ENCODE measurements around the gene LTBP1. TPM values are rescaled to one million over a fixed set of nuclear protein-coding genes. Genes with fewer than 3 reads are reported as not detected.

The LTBP1 gene
- total RNA-seq, 3 donors from 2014 or later (not counting 1 experiment from before 2014, with no cell fraction given), result 1.7 to 4.7 (median 3.5) TPM

DNA sequence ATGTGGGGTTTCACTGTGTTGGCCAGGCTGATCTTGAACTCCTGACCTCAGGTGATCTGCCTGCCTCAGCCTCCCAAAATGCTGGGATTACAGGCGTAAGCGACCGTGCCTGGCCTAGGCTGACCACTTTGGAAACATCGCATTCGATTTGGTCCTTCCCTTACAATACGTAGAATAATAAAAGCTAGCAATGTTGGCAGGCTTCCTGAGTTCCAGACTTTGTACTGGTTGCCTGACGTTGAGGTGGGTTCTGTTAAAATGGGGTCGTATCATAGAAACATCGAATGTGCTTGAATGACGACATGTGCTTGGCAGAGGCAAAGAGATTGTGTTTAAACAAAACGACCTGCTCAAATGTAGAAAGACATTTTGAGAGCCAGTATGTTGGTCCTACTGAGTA is 56.1 kb downstream of the LTBP1 start:
- intact Hi-C loops (cut with micrococcal nuclease), result no loop called here
- Mint-ChIP-seq H3K4me1 (no peaks in the 10 kb centered on the region), H3K4me3 (no peak overlapping the region), H3K9me3 (no peaks in the 10 kb centered on the region), H3K27me3 (ENCODE audit: low read depth in 2 of 2) (no peaks in the 10 kb centered on the region), H3K27ac (no peak overlapping the region), H3K36me3 (no peaks in the 10 kb centered on the region)
- ATAC-seq (no peak), DNase-seq (no peak)
- 87% methylated on average over 11 of the region's 11 CpGs for WGBS (ENCODE audit: insufficient coverage)
- Histone ChIP-seq H3K27me3 (ENCODE audit: control insufficient read depth, insufficient read depth, low read length) (no peaks in the 10 kb centered on the region), H3K4me3 (ENCODE audit: low read length) (no peak overlapping the region), H3K27ac (ENCODE audit: low read length) (no peak overlapping the region), H3K9me3 (ENCODE audit: control insufficient read depth, insufficient read depth, low read length) (no peaks in the 10 kb centered on the region), H3K4me1 (ENCODE audit: control insufficient read depth, insufficient read depth, low read length) (no peaks in the 10 kb centered on the region), H3K36me3 (ENCODE audit: control insufficient read depth, insufficient read depth, low read length) (no peaks in the 10 kb centered on the region)
- TF ChIP-seq, protein P1, sequence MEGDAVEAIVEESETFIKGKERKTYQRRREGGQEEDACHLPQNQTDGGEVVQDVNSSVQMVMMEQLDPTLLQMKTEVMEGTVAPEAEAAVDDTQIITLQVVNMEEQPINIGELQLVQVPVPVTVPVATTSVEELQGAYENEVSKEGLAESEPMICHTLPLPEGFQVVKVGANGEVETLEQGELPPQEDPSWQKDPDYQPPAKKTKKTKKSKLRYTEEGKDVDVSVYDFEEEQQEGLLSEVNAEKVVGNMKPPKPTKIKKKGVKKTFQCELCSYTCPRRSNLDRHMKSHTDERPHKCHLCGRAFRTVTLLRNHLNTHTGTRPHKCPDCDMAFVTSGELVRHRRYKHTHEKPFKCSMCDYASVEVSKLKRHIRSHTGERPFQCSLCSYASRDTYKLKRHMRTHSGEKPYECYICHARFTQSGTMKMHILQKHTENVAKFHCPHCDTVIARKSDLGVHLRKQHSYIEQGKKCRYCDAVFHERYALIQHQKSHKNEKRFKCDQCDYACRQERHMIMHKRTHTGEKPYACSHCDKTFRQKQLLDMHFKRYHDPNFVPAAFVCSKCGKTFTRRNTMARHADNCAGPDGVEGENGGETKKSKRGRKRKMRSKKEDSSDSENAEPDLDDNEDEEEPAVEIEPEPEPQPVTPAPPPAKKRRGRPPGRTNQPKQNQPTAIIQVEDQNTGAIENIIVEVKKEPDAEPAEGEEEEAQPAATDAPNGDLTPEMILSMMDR (IDR thresholded peaks at IDR 0.05), result no peak

DNA sequence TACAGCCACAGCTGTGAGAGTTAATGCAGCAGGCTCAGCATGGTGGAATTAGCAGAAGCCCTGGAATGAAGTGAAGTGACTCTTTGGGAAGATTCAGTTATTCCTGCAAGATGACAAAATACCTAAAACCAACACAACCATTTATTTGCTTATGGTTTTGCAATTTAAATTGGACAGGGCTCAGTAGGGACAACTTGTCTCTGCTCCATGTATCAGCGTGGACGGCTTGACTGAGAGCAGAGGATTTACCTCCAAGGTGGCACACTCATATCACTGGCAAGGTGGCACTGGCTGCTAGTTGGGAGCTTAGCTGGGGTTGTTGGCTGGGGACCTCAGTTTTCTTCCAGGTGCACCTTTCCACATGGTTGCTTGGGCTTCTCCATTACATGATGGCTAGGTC is 58.3 kb downstream of the LTBP1 start:
- Histone ChIP-seq H3K9me3 (ENCODE audit: control insufficient read depth, insufficient read depth, low read length) (no peaks in the 10 kb centered on the region), H3K27me3 (ENCODE audit: control insufficient read depth, insufficient read depth, low read length) (no peaks in the 10 kb centered on the region), H3K27ac (ENCODE audit: low read length) (no peak overlapping the region), H3K4me1 (ENCODE audit: control insufficient read depth, insufficient read depth, low read length) (no peaks in the 10 kb centered on the region), H3K4me3 (ENCODE audit: low read length) (no peak overlapping the region), H3K36me3 (ENCODE audit: control insufficient read depth, insufficient read depth, low read length) (no peaks in the 10 kb centered on the region)
- H3K4me1 Mint-ChIP-seq, result no peaks in the 10 kb centered on the region
- no peaks in the 10 kb centered on the region for H3K27me3 Mint-ChIP-seq (ENCODE audit: low read depth in 2 of 2)
- intact Hi-C loops (cut with micrococcal nuclease), result no loop called here
- H3K4me3 Mint-ChIP-seq, result no peak overlapping the region
- DNase-seq (no peak), ATAC-seq (no peak)
- no peak overlapping the region for H3K27ac Mint-ChIP-seq
- no peaks in the 10 kb centered on the region for H3K36me3 Mint-ChIP-seq
- H3K9me3 Mint-ChIP-seq, result no peaks in the 10 kb centered on the region
- WGBS (ENCODE audit: insufficient coverage), result 98% methylated on average over 2 of the region's 2 CpGs
- TF ChIP-seq, protein P1 (IDR thresholded peaks at IDR 0.05), result no peak

GRCh38 chr2:33008716-33009115 is 62.0 kb downstream of the LTBP1 start:
- TF ChIP-seq, protein P1 (IDR thresholded peaks at IDR 0.05), result no peak
- Histone ChIP-seq H3K9me3 (ENCODE audit: control insufficient read depth, insufficient read depth, low read length) (no peaks in the 10 kb centered on the region), H3K27me3 (ENCODE audit: control insufficient read depth, insufficient read depth, low read length) (no peaks in the 10 kb centered on the region), H3K36me3 (ENCODE audit: control insufficient read depth, insufficient read depth, low read length) (no peaks in the 10 kb centered on the region), H3K27ac (ENCODE audit: low read length) (no peak overlapping the region), H3K4me1 (ENCODE audit: control insufficient read depth, insufficient read depth, low read length) (no peaks in the 10 kb centered on the region), H3K4me3 (ENCODE audit: low read length) (no peak overlapping the region)
- ATAC-seq (no peak), DNase-seq (no peak)
- no peaks in the 10 kb centered on the region for H3K36me3 Mint-ChIP-seq
- peaks cover 0 to 2% of the 10 kb centered on the region in 2 donors for H3K27me3 Mint-ChIP-seq (ENCODE audit: low read depth in 2 of 2)
- no peak overlapping the region for H3K4me3 Mint-ChIP-seq
- 86% methylated on average over 1 of the region's 1 CpG for WGBS (ENCODE audit: insufficient coverage)
- intact Hi-C loops (cut with micrococcal nuclease), result no loop called here
- no peaks in the 10 kb centered on the region for H3K4me1 Mint-ChIP-seq
- no peak overlapping the region for H3K27ac Mint-ChIP-seq
- H3K9me3 Mint-ChIP-seq, result no peaks in the 10 kb centered on the region

DNA sequence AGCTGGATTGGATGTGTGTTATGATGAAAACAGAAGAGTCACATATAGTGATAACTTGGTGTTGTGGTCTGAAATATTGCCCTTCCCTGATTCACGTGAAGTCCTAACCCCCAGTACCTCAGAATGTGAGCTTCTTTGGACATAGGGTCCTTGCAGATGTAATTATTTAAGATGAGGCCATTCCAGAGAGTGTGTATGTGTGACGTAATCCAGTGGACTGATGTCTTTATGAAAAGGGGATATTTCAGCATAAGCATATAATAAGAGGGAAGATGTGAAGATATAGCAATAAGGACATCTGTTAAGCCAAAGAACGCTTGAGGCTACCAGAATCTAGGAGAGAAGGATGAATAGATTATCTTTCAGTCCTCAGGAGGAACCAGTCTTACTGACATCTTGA is 62.5 kb downstream of the LTBP1 start:
- Histone ChIP-seq H3K4me1 (ENCODE audit: control insufficient read depth, insufficient read depth, low read length) (no peaks in the 10 kb centered on the region), H3K4me3 (ENCODE audit: low read length) (no peak overlapping the region), H3K27me3 (ENCODE audit: control insufficient read depth, insufficient read depth, low read length) (no peaks in the 10 kb centered on the region), H3K36me3 (ENCODE audit: control insufficient read depth, insufficient read depth, low read length) (no peaks in the 10 kb centered on the region), H3K27ac (ENCODE audit: low read length) (no peak overlapping the region), H3K9me3 (ENCODE audit: control insufficient read depth, insufficient read depth, low read length) (no peaks in the 10 kb centered on the region)
- Mint-ChIP-seq H3K4me3 (no peak overlapping the region), H3K9me3 (no peaks in the 10 kb centered on the region), H3K36me3 (no peaks in the 10 kb centered on the region), H3K27me3 (ENCODE audit: low read depth in 2 of 2) (peaks cover 0 to 2% of the 10 kb centered on the region in 2 donors), H3K4me1 (no peaks in the 10 kb centered on the region), H3K27ac (no peak overlapping the region)
- DNase-seq, result no peak
- TF ChIP-seq, protein P1 (IDR thresholded peaks at IDR 0.05), result no peak
- WGBS (ENCODE audit: insufficient coverage), result 83% methylated on average over 3 of the region's 3 CpGs
- intact Hi-C loops (cut with micrococcal nuclease), result no loop called here
- no peak for ATAC-seq

Data from natural killer cell (primary cell).